GM19395 (cell line): ENCODE results near the gene KSR2.

ENCODE experiments used
- ATAC-seq: cut with Tn5 transposase; IDR thresholded peaks from one replicate; pipeline ENCODE4 v1.9.1; 2021; ENCODE audit warnings: mild to moderate bottlenecking, moderate library complexity; ENCODE audit not compliant: unreplicated experiment

The KSR2 gene

DNA sequence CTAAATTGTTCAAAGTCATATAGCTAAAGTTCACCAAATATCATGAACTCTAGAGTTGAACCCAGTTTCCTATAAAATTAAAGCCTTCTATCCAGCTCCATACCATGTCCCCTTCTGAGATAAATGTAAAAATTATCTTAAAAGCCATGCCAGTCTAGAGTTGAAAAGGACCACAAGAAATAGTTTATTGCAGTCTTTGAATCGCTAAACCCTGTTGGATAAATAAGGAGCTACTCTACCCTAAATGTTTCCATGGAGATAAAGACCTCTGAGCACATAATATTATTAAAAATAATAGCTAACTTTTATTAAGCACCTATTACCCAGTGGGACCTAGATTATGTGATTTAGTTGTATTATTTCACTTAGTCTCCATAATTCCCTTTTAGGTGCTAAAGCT, 379.8 kb downstream of the KSR2 start:
- ATAC-seq: no peak

- ATAC-seq: no peak
Measured at GRCh38 chr12:117587631-117588287, 381.0 kb downstream of the KSR2 start.

- ATAC-seq: no peak
Measured at GRCh38 chr12:117583677-117584225, 385.0 kb downstream of the KSR2 start.

- ATAC-seq: no peak
Measured at GRCh38 chr12:117583092-117583491, 385.7 kb downstream of the KSR2 start.

DNA sequence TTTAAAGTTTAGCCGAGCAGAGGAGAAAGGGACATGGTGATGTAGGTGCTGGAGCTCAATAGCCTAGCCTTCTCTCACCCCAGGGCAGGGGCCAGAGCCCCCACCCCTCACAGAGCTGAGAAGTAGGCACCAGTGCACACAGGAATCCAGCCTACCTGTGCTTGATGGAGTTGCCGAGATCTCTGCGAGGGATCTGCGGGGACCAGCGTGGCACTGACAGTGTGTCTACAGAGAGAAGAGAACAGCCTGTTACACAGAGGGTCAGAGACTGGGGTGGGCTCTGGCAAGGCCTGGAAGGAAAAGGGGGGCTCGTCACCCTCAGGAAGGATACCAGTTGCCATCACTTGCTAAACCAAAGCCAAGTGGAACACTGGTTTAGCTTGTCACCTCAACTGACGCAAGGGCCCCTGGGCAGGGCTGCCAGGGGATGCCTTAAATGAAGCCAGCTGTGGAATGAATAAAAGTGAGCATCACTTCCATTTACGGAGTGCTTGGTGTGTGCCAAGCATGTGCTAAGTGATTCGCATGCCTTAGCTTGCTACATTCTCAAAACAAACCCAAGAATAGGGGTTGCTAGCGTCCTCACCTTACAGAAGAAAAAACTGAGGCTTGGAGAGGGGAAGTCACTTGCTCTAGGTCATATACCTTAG, 386.5 kb downstream of the KSR2 start:
- ATAC-seq: no peak

DNA sequence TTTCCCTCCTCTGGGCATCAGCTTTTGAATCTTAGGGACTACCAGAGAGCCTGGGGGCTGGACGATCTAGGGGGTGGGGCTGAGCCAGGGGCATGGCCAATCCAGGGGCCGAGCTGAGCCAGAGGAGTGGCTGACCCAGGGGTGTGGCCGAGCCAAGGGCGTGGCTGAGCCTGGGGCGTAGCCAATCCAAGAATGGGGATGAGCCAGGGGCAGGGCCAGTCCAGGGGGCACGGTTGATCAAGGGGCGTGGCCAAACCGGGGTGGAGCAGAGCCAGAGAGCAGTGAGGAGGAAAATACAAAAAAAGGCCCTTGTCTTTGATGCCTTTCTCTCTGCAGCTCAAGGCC, 388.1 kb downstream of the KSR2 start:
- ATAC-seq: no peak

DNA sequence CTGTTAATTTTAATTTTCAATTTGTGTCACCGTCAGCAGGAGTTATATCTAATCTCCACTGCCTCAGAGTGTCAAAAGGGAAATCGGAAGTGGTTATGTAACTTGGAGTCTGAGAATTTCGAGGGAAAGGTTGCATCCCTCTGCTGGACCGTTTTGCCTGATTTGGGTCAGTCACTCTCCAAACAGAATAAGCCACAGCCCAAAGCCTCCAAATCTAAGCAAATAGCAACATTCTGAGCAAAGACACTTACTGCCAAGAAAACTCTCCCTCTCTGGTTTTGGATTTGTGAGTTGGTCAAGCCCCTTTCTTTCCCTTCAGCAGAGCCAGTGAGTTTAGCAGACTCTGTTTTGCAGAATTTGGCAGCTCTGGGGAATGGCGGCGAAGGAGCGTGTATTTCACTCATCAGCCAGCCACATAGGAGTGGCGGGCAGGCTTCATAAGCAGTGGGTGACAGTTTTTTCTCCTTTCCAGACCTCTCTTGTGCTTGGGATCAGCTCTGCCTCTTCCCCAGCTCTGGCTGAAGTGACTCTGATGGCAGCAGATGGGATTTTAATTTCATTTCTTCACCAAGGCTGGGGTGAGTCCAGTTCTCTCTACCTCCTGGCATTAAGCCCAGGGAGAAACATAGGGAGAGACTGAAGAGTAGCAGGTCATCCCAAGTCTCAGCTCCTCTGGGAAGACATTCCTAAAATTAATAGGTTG, 388.6 kb downstream of the KSR2 start:
- ATAC-seq: no peak

DNA sequence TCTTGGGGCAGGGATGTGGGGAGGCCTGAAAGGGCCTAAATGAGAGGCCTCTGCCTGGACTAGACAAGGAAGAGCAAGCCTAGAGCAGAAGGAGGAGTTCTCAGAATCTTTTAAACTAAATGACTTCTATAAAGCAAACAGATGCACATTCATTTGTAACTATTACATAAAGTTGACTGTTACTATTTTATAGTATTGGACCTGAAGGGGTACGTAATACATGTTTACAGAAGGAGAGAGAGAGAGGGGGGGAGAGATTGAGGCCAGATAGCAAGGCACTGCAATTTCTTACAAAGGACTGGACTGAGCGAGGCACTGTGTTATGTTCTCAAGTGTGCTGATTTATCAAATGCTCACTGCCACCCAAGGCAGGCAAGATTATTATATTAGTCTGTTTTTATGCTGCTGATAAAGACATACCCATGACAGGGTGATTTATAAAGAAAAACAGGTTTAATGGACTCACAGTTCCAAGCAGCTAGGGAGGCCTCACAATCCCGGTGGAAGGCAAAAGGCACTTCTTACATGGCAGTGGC, 391.6 kb downstream of the KSR2 start:
- no peak for ATAC-seq

DNA sequence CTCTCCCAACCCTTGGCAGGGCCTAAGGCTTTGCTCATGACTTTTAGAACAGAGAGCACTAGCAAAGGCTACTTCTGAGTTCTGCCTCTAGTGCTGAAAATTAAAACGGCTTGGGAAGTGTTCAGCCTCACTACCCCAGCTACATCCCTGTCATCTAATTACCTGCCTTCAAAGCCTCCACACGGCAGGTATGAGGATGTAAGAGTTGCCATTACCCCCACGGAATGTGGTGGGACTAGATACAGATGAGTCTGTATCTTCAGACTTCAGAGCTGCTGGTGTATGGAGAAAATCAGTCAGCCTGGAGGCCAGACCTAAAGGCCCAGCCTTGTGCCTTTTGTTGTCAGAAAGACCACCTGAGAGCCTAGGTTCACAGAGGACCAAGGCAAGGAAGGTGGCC, 392.7 kb downstream of the KSR2 start:
- ATAC-seq: no peak

DNA sequence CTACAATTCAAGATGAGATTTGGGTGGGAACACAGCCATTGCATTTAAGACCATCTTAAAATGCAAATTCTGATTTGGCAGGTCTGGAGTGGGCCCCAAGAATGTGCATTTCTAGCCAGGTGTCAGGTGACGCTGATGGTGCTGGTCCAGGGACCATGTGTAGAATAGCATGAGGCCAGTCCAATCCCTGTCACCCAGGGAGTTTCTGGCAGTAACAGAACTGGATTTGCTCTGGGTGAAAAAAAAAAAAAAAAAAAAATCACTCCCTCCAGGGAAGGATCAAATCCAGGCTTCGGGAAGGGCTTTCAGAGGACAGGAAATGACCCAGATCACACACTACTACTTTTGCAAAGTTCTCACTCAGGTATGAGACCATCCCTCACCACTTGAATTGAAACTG, 394.1 kb downstream of the KSR2 start:
- no peak for ATAC-seq

DNA sequence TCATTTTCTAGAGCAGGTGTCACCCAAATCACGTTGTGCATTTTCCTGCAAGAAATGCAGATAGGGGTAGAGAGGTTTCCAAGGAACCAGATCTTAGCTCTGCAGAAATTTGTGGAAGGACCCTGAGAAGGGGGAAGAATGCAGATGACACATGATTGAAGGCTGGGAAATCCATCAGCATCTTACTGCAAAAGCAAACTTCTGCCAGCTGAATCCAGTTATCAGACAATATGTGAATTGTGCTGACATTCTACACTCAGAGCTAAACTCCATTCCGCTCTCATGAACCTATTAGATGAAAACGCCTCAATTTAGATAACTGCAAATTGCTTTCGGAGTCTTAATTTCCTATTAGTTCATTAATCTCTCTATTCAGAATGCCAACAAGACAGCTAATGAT, 396.0 kb downstream of the KSR2 start:
- no peak for ATAC-seq

DNA sequence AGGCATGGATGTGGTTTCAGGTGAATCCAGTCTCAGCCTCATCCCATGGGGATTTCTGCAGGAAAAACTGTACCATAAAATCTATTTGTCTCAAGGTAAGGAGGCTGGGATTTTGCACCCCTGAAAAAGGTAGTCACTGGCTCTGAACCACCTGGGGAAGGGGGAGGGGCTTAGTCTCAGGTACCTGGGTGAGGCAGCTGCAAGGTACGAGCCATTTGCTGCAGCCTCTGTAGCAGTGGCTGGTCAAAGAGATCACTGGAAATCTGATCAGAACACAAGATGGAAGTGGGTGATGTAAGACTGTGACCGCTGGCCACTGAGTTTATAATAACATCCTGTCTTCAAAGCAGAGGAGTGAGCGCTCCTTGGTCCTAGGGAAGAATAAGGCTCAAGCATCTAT, 397.5 kb downstream of the KSR2 start:
- ATAC-seq: no peak

- no peak for ATAC-seq
Measured at GRCh38 chr12:117570608-117571007, 398.2 kb downstream of the KSR2 start.

GRCh38 chr12:117567644-117568216, 401.1 kb downstream of the KSR2 start:
- ATAC-seq: peak; percentile 72

DNA sequence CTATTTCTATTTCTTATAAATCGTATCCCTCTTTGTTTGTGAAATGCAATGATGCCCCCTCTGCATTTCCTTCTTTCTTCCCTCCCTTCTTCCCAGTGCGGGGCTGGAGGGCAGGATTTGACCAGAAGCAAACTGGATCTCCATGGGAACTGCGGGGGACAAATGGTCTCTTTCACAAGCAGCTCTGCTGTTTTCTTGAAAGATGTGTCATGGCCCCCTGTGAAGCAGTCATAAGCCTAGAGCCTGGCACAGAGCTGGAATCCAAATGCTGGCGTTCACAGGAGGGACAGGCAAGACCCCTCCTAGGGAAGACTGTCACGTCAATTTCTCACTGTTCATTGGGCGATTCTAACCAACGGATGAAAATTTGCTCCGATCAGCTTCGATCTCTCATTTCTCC, 403.9 kb downstream of the KSR2 start:
- no peak for ATAC-seq

- ATAC-seq: no peak
Measured at GRCh38 chr12:117563706-117564105, 405.1 kb downstream of the KSR2 start.

GRCh38 chr12:117563007-117563406, 405.8 kb downstream of the KSR2 start:
- no peak for ATAC-seq

GRCh38 chr12:117561990-117562389, 406.8 kb downstream of the KSR2 start:
- ATAC-seq: no peak

GRCh38 chr12:117559978-117560377, 408.8 kb downstream of the KSR2 start:
- ATAC-seq: no peak

- ATAC-seq: no peak
Measured at GRCh38 chr12:117555889-117556288, 412.9 kb downstream of the KSR2 start.

DNA sequence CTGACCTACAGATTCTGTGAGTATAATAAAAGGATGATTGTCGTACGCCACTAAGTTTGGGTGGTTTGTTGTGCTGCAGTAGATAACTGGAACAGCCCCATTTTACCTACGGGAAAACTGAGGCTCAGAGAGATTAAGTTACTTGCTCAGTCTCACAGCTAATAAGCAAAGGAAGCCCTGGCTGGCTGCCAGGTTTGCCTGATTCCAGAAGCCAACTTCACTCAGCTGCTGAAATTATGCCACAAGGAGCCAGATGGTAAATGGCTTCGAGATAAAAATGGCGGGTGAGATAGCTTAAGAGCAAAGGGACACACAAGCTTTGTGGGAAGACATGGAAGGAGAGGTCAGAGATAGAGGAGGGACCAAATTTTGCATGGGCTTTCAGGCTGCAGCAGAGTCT, 415.8 kb downstream of the KSR2 start:
- no peak for ATAC-seq
